GM13977 (cell line): Measurements from ENCODE around the gene CROCC2.

Experiments
- DNase-seq: peaks from one replicate; pipeline ENCODE4 v3.0.0; 2012; ENCODE audit warnings: low spot score
- in situ Hi-C: fragments of 300-500 bp; cut with MboI; formaldehyde crosslinking; loops from one replicate; pipeline ENCODE4 v1.12.0; 2022; ENCODE audit warnings: low sequenced_read_pairs, low pct_unique_long_range_greater_than_20kb, mixed read lengths, inconsistent platforms; ENCODE audit not compliant: unreplicated experiment
- TF ChIP-seq, protein P1 (sequence below): IDR thresholded peaks from 2 replicates; pipeline ENCODE4 v1.5.1; 2012; ENCODE audit warnings: mild to moderate bottlenecking, control low read depth; ENCODE audit not compliant: insufficient read depth; ENCODE audit errors: extremely low read depth, missing control alignments

The CROCC2 gene

DNA sequence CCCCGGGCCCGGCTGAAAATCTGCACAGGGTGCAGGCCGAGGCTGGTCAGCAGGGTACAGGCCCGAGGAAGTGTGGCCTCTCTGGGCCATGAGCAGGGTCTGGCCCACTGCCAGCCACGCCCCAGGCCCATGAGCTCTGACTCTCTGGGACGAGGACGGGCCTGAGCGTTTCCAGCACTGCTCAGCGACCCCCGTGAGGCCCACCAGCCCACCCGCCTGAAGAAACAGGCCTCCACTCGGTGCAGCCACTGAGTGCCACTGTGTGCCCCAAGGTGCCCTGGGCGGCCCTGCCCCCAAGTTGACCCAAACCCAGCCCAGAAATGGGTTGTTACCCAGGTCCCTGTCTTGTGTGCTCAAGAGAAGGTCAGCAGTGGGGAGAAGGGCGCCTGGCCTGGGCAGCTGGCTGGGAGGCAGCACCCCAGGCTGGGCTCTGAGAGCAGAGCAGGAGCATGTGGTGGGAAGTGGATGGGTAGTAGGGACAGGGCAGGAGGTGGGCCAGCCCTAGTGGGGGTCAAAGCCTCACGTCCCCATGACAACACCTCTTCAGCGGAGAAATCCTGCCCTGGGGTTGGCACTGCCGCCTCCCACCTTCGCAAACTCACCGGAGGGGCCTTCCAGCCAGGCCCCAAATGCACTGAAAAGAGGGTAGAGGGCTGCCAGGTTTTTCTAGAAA lies 90.2 kb downstream of the CROCC2 start:
- no peak for DNase-seq
- in situ Hi-C loops, result no loop called here
- TF ChIP-seq, protein P1, sequence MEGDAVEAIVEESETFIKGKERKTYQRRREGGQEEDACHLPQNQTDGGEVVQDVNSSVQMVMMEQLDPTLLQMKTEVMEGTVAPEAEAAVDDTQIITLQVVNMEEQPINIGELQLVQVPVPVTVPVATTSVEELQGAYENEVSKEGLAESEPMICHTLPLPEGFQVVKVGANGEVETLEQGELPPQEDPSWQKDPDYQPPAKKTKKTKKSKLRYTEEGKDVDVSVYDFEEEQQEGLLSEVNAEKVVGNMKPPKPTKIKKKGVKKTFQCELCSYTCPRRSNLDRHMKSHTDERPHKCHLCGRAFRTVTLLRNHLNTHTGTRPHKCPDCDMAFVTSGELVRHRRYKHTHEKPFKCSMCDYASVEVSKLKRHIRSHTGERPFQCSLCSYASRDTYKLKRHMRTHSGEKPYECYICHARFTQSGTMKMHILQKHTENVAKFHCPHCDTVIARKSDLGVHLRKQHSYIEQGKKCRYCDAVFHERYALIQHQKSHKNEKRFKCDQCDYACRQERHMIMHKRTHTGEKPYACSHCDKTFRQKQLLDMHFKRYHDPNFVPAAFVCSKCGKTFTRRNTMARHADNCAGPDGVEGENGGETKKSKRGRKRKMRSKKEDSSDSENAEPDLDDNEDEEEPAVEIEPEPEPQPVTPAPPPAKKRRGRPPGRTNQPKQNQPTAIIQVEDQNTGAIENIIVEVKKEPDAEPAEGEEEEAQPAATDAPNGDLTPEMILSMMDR, result no peak

DNA sequence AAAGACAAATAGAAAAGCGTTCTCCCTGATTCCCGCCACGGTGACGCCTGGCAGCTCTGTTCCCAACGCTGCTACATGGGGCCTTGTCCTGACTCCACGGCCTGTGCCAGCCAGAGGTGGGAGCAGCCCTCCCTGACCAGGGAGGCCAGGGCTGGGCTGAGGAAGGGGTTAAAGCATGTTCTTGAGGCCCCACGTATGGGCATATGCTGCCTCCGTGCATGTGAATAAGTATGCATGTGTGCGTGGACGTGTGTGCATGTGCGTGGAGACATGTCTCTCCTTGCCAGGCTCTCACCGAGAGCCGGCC lies 90.7 kb downstream of the CROCC2 start:
- in situ Hi-C loops, result no loop called here
- TF ChIP-seq, protein P1, result no peak
- no peak for DNase-seq

DNA sequence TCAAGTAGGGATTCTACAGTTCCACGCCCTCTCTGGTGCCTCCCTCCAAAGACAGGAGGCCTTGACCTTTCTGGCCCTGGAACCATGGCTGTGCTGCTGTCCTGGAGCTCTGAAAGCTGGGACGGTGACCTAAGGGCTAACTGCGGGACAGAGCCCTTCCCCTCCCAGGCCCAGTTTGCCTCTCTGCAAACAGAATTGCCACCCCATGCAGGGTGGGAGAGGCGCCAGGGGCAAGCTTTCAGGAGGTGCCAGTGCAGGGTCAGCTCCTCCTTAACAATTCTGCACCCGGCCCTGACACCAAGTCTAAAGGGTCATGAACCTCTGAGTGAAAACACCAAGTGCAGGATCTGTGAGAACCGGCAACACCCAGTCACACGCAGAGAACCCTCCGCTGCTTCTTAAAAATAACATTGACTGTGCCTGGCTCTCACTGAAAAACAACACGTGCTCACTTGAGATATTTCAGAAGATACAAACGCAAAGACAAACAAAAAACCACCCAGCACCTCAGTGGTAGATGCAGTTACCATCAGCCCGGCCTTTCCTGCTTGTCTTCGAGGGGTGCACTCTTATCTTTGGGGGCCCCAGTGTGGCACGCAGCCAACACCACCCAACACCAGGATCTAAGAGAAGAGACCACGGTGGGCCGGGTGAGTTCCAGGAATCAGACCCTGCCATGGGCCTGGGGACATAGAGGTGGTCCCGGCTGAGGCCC lies 91.2 kb downstream of the CROCC2 start:
- DNase-seq, result no peak
- TF ChIP-seq, protein P1, result no peak
- in situ Hi-C loops, result no loop called here

DNA sequence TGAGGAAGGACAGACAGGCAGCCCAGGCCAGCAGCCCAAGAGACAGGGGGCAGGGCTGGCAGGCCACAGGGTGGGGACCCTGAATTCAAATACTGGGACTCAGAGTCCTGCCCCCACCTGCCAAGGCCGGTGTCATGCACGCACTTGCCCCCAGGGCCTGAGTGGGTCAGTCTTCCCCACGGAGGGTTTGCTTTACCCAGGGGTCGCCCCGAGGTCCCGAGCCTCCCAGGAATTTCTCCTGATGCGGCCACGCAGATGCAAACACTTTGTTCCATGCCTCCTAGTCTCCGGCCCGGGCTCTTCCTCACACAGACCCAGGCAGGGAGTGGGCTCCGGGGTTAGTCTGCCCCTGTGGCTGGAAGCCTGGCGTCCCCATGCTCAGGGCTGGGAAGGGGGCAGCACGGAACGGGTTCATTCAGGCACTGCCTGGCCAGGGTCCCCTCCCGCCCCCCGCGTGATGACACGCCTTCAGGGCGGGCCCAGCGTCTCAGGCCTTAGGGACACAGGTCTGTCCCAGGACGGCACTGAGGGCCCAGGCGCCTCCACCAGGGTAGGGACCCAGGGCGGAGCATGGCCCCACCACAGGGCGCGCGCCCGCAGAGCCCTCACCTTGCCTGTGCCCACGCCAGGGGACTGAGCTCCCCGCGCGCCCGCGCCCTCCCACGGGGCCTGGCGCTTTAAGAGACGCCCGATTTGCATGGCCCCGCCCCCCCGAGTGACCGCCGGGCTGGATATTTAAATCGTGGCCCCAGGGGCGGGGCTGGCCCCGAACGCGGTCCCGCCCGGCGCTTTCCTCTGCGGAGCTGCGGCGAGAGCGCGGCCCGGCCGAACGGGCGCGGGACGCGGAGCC lies 91.9 kb downstream of the CROCC2 start, which contains the start of gene SNED1:
Gene SNED1, plus strand, starts transcription at position 763 of the 850 bp plus-strand sequence. CDS start 220 bp downstream, outside the sequence.
- in situ Hi-C loops, result no loop called here
- peak; percentile 73 for DNase-seq
- TF ChIP-seq, protein P1, result no peak

DNA sequence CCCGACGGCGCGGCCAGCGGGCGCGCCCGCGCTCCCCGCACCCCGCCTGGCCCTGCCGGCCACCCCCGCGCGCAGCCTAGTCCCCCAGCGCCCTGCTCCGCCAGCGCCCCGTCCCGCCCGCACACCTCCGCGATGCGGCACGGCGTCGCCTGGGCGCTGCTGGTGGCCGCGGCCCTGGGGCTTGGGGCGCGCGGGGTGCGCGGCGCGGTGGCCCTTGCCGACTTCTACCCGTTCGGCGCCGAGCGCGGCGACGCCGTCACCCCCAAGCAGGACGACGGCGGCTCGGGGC lies 92.5 kb downstream of the CROCC2 start:
- DNase-seq, result no peak
- in situ Hi-C loops, result no loop called here
- TF ChIP-seq, protein P1, result no peak

DNA sequence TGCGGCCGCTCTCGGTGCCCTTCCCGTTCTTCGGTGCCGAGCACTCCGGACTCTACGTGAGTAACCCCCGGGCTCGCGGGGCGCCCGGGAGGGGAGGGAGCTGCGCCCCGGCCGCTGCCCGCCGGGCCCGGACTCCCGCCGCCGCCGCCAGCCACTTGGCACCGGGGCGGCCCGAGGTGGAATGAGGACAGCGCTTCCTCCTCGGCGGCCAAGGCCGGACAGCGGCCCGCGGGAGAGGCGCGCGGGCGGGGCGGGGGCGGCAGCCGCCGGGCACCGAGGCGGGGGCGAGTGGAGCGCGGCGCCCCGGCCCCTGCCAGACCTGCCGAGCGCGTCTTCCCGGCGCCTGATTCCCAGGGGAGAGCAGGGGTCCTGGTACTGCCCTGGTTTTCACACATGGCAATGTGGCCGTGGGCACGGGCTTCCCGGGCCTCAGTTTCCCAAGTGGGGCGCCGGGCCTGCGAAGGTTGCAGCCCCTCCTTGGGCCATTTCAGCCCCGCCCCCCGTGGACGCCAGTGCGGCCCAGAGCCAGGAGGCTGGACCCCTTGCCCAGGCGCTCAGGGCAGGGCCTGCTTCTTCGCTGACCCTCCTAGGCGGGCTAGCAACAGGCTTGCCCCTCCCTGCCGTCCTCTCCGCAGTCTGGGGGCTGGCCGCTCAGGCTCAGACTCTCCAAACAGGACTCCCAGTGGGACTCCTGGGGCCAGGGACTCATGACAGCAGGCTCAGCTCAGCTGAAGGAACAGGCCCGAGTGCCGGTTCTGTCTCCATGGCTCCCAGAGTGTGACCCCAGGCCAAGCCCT lies 93.1 kb downstream of the CROCC2 start:
- DNase-seq, result no peak
- in situ Hi-C loops, result no loop called here
- TF ChIP-seq, protein P1, result no peak
